GM21390 (cell line): Measurements from ENCODE around the gene ARL4D.
A peak's percentile ranks its signal among the peaks of the same experiment; 100 is the strongest.
"Not testable (repeated sequence)": the region's sequence is repeated elsewhere in the genome, so short reads cannot be mapped to it uniquely, and the experiment has no call there.

Source experiments
- ATAC-seq: cut with Tn5 transposase; IDR thresholded peaks from one replicate; pipeline ENCODE4 v1.9.1; 2021; ENCODE audit not compliant: unreplicated experiment

ARL4D gene

GRCh38 chr17:43368740-43369506 lies 29.9 kb upstream of the ARL4D start:
- no peak for ATAC-seq

DNA sequence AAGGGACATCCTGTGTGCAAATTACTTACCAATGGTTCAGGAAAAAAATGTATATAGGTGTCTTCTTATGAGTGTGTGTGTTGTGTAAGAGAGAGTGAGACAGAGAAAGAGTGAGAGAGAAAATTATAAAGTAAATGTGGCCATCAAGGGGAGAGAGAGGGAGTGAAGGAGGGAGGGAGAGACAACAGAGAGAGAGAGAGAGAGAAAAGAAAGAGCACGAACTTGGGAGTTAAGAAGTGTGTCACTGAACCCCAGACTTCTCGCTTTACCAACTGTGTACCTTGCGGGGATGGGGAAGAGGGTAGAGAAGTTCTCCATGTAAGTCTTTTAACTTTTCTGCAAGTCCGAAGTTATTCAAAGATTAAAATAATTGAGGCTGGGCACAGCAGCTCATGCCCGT lies 28.8 kb upstream of the ARL4D start:
- ATAC-seq, result no peak

- no peak for ATAC-seq
Measured at GRCh38 chr17:43371227-43371821, 27.5 kb upstream of the ARL4D start.

GRCh38 chr17:43372273-43372911 lies 26.4 kb upstream of the ARL4D start:
- no peak for ATAC-seq

DNA sequence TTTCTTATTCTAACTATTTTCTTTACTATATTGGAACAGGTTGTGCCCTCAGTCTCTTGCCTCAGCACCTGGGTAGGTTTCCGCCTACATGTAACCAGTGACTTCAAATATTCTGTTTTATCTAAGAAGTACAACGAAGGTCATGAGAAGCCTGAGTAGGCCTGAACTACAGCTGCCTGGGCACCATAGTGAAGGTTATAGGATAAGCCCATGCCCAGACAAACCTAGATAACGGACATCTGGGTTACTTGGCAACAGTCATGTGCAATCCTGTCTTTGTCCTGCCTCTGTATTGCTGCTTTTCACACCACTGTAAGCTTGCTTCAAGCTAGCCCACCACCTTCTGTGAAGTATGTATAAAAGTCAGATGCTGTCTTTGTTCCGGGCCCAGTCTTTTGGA lies 25.4 kb upstream of the ARL4D start:
- no peak for ATAC-seq

DNA sequence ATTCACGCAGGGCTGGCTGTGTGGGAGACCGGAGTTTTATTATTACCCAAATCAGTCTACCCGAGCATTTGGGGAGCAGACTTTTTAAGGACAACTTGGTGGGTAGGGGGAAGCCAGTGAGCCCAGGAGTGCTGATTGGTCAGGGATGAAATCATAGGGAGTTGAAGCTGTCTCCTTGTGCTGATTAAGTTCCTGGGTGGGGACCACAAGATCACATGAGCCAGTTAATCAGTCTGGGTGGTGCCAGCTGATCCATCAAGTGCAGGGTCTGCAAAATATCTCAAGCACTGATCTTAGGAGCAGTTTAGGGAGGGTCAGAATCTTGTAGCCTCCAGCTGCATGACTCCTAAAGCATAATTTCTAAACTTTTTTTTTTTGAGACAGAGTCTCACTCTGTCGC lies 22.9 kb upstream of the ARL4D start:
- not testable (repeated sequence) for ATAC-seq

- ATAC-seq, result no peak
Measured at GRCh38 chr17:43377056-43377810, 21.6 kb upstream of the ARL4D start.

GRCh38 chr17:43378766-43379165 lies 20.0 kb upstream of the ARL4D start:
- no peak for ATAC-seq

DNA sequence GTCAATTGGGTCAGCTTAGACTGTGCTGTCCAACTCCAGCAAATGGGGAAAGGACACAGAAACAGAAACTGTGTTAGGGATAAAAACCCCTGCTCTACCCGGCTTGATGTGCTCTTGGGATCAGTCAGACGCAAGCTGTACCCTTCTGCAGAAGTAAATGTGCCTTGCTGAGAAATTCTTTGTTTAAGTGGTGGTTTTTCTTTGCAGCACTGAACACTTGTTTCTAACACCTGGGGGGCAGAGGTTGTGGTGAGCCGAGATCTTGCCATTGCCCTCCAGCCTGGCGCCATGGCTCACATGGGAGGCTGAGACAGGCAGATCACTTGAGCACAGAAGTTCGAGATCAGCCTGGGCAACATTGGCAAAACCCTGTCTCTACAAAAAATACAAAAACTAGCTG lies 18.5 kb upstream of the ARL4D start:
- no peak for ATAC-seq

DNA sequence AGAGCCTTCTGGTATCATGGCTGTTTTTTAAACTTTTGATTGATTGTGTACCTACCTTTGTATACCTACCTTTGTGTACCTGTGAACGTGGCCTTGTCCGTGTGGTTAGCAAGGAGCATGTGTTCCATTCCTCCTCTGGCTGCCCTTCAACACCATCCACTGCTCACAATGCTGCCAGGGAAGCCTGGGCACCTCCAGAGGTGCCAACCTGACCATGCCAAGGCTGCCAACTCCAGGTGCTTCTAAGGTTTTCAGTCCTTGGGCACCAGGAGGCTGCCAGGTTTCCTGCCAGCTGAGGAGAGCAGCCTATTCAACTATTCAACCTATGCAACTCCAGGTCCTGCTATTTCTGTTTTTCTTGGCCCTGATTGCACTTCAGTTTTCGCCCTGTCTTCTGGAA lies 17.6 kb upstream of the ARL4D start:
- ATAC-seq, result no peak

DNA sequence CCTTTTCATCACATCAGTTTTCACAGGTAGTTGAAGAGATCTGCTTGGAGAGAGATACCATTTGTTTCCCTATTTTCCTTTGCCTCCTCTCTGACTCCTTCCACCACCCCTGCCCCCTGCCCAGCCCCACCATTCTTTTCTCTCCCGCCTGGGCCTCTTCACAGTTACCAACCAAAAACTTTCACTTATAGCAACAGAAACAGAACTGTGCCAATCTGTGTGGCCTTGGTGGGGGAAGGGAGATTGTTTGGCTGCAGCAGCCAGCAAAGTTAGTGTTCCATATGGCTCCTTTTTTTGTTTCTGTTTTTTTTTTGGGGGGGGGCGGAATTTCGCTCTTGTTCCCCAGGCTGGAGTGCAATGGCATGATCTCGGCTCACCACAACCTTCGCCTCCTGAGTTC lies 17.2 kb upstream of the ARL4D start:
- ATAC-seq, result no peak

- ATAC-seq, result no peak
Measured at GRCh38 chr17:43382776-43383175, 16.0 kb upstream of the ARL4D start.

DNA sequence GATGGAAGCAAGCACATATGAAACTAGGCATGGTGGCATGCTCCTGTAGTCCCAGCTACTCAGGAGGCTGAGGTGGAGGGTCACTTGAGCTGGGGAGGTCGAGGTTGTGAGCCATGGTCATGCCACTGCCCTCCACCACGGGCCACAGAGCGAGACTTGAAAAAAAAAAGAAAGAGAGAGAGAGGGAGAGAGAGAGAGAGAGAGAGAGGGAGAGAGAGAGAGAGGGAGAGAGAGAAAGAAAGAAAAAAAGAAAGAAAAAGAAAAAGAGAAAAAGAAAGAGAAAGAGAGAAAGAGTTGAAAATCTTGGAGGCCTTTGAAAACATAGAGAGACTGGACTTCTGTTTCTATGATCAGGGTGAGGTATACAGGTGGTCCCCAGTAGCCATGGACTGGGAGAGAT lies 15.4 kb upstream of the ARL4D start:
- ATAC-seq, result no peak

DNA sequence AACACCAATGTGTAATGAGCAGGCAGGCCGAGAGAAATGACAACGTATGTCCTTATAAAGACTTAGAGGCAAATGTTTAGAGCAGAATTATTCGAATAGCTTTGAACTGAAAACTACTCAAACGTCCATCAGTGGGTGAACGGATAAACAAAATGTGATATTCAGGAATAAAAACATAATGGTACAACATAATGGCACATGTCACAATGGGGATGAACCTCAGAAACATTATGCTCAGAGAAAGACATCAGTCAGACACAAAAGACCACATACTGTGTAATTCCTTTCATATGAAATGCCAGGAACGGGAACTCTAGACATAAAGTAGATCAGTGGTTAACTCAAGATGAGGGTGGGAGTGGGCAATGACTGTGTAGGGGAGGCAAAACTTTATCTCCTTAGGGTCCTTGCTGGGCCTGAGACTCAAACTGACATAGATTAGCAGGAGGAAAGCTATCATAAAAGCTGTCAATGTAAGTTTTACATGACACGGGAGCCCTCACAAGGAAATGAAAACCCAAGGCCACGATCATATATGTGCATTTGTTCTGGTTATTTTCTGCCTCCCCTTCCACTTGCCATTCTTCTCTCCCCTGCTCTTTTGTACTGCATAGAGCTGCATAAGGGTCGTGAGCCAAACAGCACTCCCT lies 14.8 kb upstream of the ARL4D start:
- ATAC-seq, result no peak

GRCh38 chr17:43384476-43384862 lies 14.3 kb upstream of the ARL4D start:
- ATAC-seq, result no peak

DNA sequence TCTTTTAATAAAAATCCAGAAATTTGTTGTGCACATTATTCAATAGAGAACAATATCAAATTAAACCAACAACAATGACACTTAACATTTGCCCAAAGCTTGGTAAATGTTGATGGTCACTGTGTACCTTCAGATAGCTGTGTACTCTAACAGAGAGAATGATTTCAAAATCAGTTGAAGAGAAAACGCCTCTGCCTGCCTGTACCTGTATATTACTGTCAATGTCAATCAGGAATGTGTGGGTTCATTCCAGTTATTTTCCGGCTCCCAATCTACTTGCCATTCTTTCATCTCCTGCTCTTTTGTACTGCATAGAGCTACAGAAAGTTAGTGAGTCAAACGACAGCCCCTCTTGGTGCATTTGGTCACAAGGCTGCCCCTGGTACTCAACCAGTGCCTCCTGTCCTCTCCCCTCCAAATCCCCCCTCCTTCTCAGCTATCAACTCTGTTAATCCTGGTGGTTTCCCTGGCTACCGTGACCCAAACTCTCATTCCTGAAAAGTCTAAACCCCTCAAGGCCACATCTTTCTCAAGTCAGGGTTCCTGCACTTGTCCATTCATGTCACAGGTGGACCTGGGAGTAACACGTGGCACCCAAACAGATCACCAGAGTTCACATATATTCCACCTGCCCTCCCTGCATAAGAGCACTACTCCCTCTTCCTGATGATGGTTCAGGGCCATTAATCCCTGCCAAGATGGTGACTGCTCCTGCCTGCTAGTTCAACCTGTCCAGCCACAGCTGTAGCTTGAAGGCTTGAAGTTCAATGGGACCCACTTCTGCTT lies 13.6 kb upstream of the ARL4D start:
- ATAC-seq, result no peak

GRCh38 chr17:43388359-43389045 lies 10.3 kb upstream of the ARL4D start:
- peak; percentile 72 for ATAC-seq

DNA sequence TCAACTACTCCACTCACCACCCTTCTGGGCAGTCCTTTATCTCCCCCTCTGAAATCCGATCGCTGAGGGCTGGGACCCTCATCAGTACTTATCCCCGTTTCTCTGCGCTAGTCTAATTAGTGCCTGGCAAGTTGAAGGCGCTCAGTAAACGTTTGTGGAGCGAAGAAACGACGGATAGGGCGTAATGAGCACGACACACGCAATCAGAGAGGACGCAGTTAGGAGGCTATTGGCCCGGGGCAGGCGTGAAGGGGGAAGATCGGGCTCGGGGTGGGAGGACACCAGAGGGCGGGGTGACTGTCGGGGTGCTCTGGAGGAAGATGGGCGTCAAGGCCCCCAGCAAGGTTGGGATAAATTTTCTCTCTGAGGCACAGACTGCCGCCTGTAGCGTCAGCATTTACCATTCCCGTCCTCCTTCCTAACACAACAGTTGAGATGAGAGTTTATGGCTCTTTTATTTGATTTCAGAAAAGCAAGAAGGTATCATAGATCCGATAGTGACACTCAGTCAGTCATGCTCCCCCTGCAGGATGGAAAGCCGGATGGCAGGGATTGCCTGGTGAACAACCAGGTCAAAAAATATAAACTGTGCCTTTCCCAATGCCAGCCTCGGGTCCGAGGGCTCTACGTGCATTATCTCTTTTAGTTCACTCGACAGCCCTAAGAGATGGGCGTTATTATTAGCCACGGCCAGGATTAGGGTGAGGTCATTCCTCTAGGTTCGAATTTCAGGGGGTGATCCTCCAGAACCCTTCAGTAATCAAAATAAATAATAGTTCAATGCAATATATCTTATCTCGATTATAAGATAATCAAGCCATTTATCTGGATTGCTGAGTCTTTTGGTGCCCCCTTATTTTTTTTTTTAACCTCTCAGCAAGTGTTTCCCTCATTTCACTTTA lies 9.5 kb upstream of the ARL4D start:
- ATAC-seq, result no peak

DNA sequence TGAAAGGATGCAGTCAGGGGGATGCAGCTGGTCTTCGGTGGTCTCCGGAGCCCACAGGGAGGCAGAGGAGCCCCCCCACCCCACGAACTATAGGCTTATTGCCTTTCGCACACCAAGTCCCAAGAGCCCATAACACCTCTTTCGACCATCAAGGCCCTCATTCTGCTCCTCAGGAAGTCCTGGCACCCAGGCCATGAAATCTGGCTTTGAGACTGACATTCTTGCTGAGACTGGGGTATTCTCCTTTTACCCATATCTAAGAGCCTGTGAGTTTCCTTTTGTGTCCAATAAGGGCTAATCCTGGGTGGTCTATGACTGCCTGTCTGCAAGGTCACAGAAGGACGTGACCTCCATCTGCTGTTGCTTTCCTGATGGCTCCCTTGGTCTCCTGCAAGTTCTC lies 6.4 kb upstream of the ARL4D start:
- no peak for ATAC-seq
